Measurements from ENCODE around the gene CYP2A7.
"Not testable (repeated sequence)": the region's sequence is repeated elsewhere in the genome, so short reads cannot be mapped to it uniquely, and the experiment has no call there.

Gene CYP2A7

GRCh38 chr19:40882062-40882461, at the start of gene CYP2A7:
CYP2A7 (minus strand) TSS chr19:40882231; CDS start chr19:40882210, 21 bp downstream.
- H3K4me1 ChIP-seq (ENCODE audit: control insufficient read depth in 2 of 2, insufficient read depth in 2 of 2, low read length in 2 of 2); H3K4me3 ChIP-seq (ENCODE audit: low read length in 2 of 2); H3K36me3 ChIP-seq (ENCODE audit: control insufficient read depth in 2 of 2, insufficient read depth in 2 of 2, low read length in 2 of 2); H3K9me3 ChIP-seq (ENCODE audit: control insufficient read depth in 2 of 2, low read length in 2 of 2); H3K27me3 ChIP-seq (ENCODE audit: control insufficient read depth in 2 of 2, insufficient read depth in 2 of 2, low read length in 2 of 2); H3K9ac ChIP-seq (ENCODE audit: low read depth in 1 of 2, low read length in 2 of 2); H3K27ac ChIP-seq (ENCODE audit: low read depth in 2 of 2, low read length in 2 of 2): not testable (repeated sequence)

GRCh38 chr19:40930799-40931198, 48.8 kb upstream of the CYP2A7 start:
- H3K4me3 ChIP-seq (ENCODE audit: low read length in 2 of 2); H3K27ac ChIP-seq (ENCODE audit: low read depth in 2 of 2, low read length in 2 of 2); H3K9me3 ChIP-seq (ENCODE audit: control insufficient read depth in 2 of 2, low read length in 2 of 2); H3K27me3 ChIP-seq (ENCODE audit: control insufficient read depth in 2 of 2, insufficient read depth in 2 of 2, low read length in 2 of 2); H3K4me1 ChIP-seq (ENCODE audit: control insufficient read depth in 2 of 2, insufficient read depth in 2 of 2, low read length in 2 of 2); H3K36me3 ChIP-seq (ENCODE audit: control insufficient read depth in 2 of 2, insufficient read depth in 2 of 2, low read length in 2 of 2); H3K9ac ChIP-seq (ENCODE audit: low read depth in 1 of 2, low read length in 2 of 2): not testable (repeated sequence)

GRCh38 chr19:40929942-40930341, 47.9 kb upstream of the CYP2A7 start:
- not testable (repeated sequence) for H3K4me3 ChIP-seq (ENCODE audit: low read length in 2 of 2); H3K27ac ChIP-seq (ENCODE audit: low read depth in 2 of 2, low read length in 2 of 2); H3K27me3 ChIP-seq (ENCODE audit: control insufficient read depth in 2 of 2, insufficient read depth in 2 of 2, low read length in 2 of 2); H3K9me3 ChIP-seq (ENCODE audit: control insufficient read depth in 2 of 2, low read length in 2 of 2); H3K36me3 ChIP-seq (ENCODE audit: control insufficient read depth in 2 of 2, insufficient read depth in 2 of 2, low read length in 2 of 2); H3K4me1 ChIP-seq (ENCODE audit: control insufficient read depth in 2 of 2, insufficient read depth in 2 of 2, low read length in 2 of 2); H3K9ac ChIP-seq (ENCODE audit: low read depth in 1 of 2, low read length in 2 of 2)

- H3K9ac ChIP-seq (ENCODE audit: low read depth in 1 of 2, low read length in 2 of 2), result no peak overlapping the region
- H3K4me1 ChIP-seq (ENCODE audit: control insufficient read depth in 2 of 2, insufficient read depth in 2 of 2, low read length in 2 of 2), result peaks cover 0 to 7% of the 10 kb centered on the region in 2 donors
- no peak overlapping the region for H3K4me3 ChIP-seq (ENCODE audit: low read length in 2 of 2)
- H3K27ac ChIP-seq (ENCODE audit: low read depth in 2 of 2, low read length in 2 of 2), result no peak overlapping the region
- no peaks in the 10 kb centered on the region for H3K27me3 ChIP-seq (ENCODE audit: control insufficient read depth in 2 of 2, insufficient read depth in 2 of 2, low read length in 2 of 2)
- no peaks in the 10 kb centered on the region for H3K9me3 ChIP-seq (ENCODE audit: control insufficient read depth in 2 of 2, low read length in 2 of 2)
- no peaks in the 10 kb centered on the region for H3K36me3 ChIP-seq (ENCODE audit: control insufficient read depth in 2 of 2, insufficient read depth in 2 of 2, low read length in 2 of 2)
Observed at GRCh38 chr19:40928850-40929249, 46.8 kb upstream of the CYP2A7 start.

- no peaks in the 10 kb centered on the region for H3K27me3 ChIP-seq (ENCODE audit: control insufficient read depth in 2 of 2, insufficient read depth in 2 of 2, low read length in 2 of 2)
- H3K36me3 ChIP-seq (ENCODE audit: control insufficient read depth in 2 of 2, insufficient read depth in 2 of 2, low read length in 2 of 2), result no peaks in the 10 kb centered on the region
- no peak overlapping the region for H3K4me3 ChIP-seq (ENCODE audit: low read length in 2 of 2)
- H3K4me1 ChIP-seq (ENCODE audit: control insufficient read depth in 2 of 2, insufficient read depth in 2 of 2, low read length in 2 of 2), result peaks cover 0 to 9% of the 10 kb centered on the region in 2 donors
- H3K9me3 ChIP-seq (ENCODE audit: control insufficient read depth in 2 of 2, low read length in 2 of 2), result no peaks in the 10 kb centered on the region
- H3K9ac ChIP-seq (ENCODE audit: low read depth in 1 of 2, low read length in 2 of 2), result no peak overlapping the region
- no peak overlapping the region for H3K27ac ChIP-seq (ENCODE audit: low read depth in 2 of 2, low read length in 2 of 2)
Observed at GRCh38 chr19:40927567-40927966, 45.5 kb upstream of the CYP2A7 start.

- H3K36me3 ChIP-seq (ENCODE audit: control insufficient read depth in 2 of 2, insufficient read depth in 2 of 2, low read length in 2 of 2); H3K9ac ChIP-seq (ENCODE audit: low read depth in 1 of 2, low read length in 2 of 2); H3K27me3 ChIP-seq (ENCODE audit: control insufficient read depth in 2 of 2, insufficient read depth in 2 of 2, low read length in 2 of 2); H3K4me3 ChIP-seq (ENCODE audit: low read length in 2 of 2); H3K9me3 ChIP-seq (ENCODE audit: control insufficient read depth in 2 of 2, low read length in 2 of 2); H3K27ac ChIP-seq (ENCODE audit: low read depth in 2 of 2, low read length in 2 of 2): not testable (repeated sequence)
- peaks cover 9 to 21% of the 10 kb centered on the region in 2 donors for H3K4me1 ChIP-seq (ENCODE audit: control insufficient read depth in 2 of 2, insufficient read depth in 2 of 2, low read length in 2 of 2)
Observed at GRCh38 chr19:40926276-40926675, 44.2 kb upstream of the CYP2A7 start.

- Histone ChIP-seq H3K27me3 (ENCODE audit: control insufficient read depth in 2 of 2, insufficient read depth in 2 of 2, low read length in 2 of 2) (no peaks in the 10 kb centered on the region), H3K27ac (ENCODE audit: low read depth in 2 of 2, low read length in 2 of 2) (peak overlapping the region; percentile 51 to 52), H3K4me1 (ENCODE audit: control insufficient read depth in 2 of 2, insufficient read depth in 2 of 2, low read length in 2 of 2) (peaks cover 12 to 31% of the 10 kb centered on the region in 2 donors), H3K9me3 (ENCODE audit: control insufficient read depth in 2 of 2, low read length in 2 of 2) (no peaks in the 10 kb centered on the region), H3K4me3 (ENCODE audit: low read length in 2 of 2) (peak overlapping the region in 1 of 2 donors; percentile 20), H3K36me3 (ENCODE audit: control insufficient read depth in 2 of 2, insufficient read depth in 2 of 2, low read length in 2 of 2) (no peaks in the 10 kb centered on the region), H3K9ac (ENCODE audit: low read depth in 1 of 2, low read length in 2 of 2) (peak overlapping the region in 1 of 2 donors; percentile 30)
Observed at GRCh38 chr19:40923934-40924391, 41.9 kb upstream of the CYP2A7 start.

- H3K9me3 ChIP-seq (ENCODE audit: control insufficient read depth in 2 of 2, low read length in 2 of 2); H3K36me3 ChIP-seq (ENCODE audit: control insufficient read depth in 2 of 2, insufficient read depth in 2 of 2, low read length in 2 of 2); H3K9ac ChIP-seq (ENCODE audit: low read depth in 1 of 2, low read length in 2 of 2); H3K27me3 ChIP-seq (ENCODE audit: control insufficient read depth in 2 of 2, insufficient read depth in 2 of 2, low read length in 2 of 2); H3K4me3 ChIP-seq (ENCODE audit: low read length in 2 of 2): not testable (repeated sequence)
- peak overlapping the region; percentile 74 to 83 for H3K27ac ChIP-seq (ENCODE audit: low read depth in 2 of 2, low read length in 2 of 2)
- peaks cover 12 to 31% of the 10 kb centered on the region in 2 donors for H3K4me1 ChIP-seq (ENCODE audit: control insufficient read depth in 2 of 2, insufficient read depth in 2 of 2, low read length in 2 of 2)
Observed at GRCh38 chr19:40922237-40923160, 40.5 kb upstream of the CYP2A7 start.

GRCh38 chr19:40921005-40921897, 39.2 kb upstream of the CYP2A7 start:
- Histone ChIP-seq H3K4me3 (ENCODE audit: low read length in 2 of 2) (peak overlapping the region in 1 of 2 donors; percentile 26), H3K27me3 (ENCODE audit: control insufficient read depth in 2 of 2, insufficient read depth in 2 of 2, low read length in 2 of 2) (no peaks in the 10 kb centered on the region), H3K9me3 (ENCODE audit: control insufficient read depth in 2 of 2, low read length in 2 of 2) (peaks cover 0 to 2% of the 10 kb centered on the region in 2 donors), H3K9ac (ENCODE audit: low read depth in 1 of 2, low read length in 2 of 2) (no peak overlapping the region), H3K4me1 (ENCODE audit: control insufficient read depth in 2 of 2, insufficient read depth in 2 of 2, low read length in 2 of 2) (peaks cover 12 to 31% of the 10 kb centered on the region in 2 donors), H3K36me3 (ENCODE audit: control insufficient read depth in 2 of 2, insufficient read depth in 2 of 2, low read length in 2 of 2) (no peaks in the 10 kb centered on the region), H3K27ac (ENCODE audit: low read depth in 2 of 2, low read length in 2 of 2) (peak overlapping the region; percentile 74 to 83)
